Measurements from ENCODE around the gene AP1AR. TPM values are rescaled to one million over a fixed set of nuclear protein-coding genes. Genes with fewer than 3 reads are reported as not detected.

AP1AR gene
- total RNA-seq, 4 donors from 2014 or later, result 11.7 to 28.7 (median 14.4) TPM

DNA sequence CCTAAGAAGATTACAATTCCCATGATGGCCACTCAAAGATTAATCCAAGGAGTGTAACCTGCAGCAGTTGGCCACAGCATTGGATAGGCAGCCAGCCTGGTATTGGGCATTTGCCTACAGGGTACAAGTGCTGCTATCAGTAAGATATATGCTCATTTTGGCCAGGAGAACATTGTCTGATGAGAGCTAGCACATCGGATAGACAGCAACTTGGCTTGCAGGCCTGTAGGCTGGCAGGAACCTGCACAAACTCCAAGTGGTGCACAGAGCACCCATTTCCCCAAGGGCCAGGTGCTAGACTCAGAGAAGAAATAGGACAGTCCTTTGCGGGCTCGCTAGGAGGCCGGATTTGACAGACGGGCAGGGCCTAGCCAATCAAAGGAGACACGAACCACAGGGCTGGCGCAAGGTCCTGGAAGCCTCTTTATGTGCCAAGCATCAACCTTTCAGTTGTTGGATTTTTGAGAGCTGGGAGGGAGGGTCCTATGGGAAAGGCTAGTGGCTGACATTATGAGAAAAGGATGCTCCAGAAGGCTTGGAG lies 11.7 kb upstream of the AP1AR start:
- Histone ChIP-seq H3K9me3 (no peaks in the 10 kb centered on the region), H3K4me1 (no peaks in the 10 kb centered on the region), H3K4me3 (no peak overlapping the region), H3K27me3 (peaks cover 0 to 11% (median 2%) of the 10 kb centered on the region in 4 donors), H3K36me3 (no peaks in the 10 kb centered on the region), H3K27ac (replicated peaks in 1 of 4) (no peak overlapping the region)
- DNase-seq (ENCODE audit: extremely low spot score), result no peak
- 93% methylated on average over 7 of the region's 7 CpGs for WGBS
- no peak for TF ChIP-seq POLR2A (IDR thresholded peaks at IDR 0.05; ENCODE audit: low read depth)
- no peak for TF ChIP-seq POLR2AphosphoS5 (IDR thresholded peaks at IDR 0.05)
- TF ChIP-seq, protein P1, sequence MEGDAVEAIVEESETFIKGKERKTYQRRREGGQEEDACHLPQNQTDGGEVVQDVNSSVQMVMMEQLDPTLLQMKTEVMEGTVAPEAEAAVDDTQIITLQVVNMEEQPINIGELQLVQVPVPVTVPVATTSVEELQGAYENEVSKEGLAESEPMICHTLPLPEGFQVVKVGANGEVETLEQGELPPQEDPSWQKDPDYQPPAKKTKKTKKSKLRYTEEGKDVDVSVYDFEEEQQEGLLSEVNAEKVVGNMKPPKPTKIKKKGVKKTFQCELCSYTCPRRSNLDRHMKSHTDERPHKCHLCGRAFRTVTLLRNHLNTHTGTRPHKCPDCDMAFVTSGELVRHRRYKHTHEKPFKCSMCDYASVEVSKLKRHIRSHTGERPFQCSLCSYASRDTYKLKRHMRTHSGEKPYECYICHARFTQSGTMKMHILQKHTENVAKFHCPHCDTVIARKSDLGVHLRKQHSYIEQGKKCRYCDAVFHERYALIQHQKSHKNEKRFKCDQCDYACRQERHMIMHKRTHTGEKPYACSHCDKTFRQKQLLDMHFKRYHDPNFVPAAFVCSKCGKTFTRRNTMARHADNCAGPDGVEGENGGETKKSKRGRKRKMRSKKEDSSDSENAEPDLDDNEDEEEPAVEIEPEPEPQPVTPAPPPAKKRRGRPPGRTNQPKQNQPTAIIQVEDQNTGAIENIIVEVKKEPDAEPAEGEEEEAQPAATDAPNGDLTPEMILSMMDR (IDR thresholded peaks at IDR 0.05), result no peak
- no peak for TF ChIP-seq EP300 (IDR thresholded peaks at IDR 0.05)
- intact Hi-C loops (cut with DNase I), result no loop called here

DNA sequence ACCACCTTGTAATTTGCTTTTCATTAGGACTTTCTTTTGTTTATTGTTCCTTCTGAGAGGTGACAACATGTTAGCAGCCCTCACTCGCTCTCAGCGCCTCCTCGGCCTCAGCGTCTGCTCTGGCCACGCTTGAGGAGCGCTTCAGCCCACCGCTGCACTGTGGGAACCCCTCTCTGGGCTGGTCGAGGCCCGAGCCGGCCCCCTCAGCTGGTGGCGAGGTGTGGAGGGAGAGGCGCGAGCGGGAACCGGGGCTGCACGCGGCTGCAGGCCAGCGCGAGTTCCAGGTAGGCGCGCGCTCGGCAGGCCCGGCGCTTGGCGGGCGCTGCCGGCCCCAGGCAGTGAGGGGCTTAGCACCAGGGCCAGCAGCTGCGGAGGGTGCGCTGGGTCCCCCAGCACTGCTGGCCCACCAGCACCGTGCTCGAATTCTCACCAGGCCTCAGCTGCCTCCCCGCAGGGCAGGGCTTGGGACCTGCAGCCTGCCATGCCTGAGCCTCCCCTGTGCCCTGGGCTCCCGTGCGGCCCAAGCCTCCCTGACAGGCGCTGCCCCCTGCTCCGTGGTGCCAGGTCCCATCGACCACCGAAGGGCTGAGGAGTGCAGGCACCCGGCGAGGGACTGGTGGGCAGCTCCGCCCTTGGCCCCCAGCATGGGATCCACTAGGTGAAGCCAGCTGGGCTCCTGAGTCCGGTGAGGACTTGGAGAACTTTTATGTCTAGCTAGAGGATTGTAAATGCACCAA lies 9.2 kb upstream of the AP1AR start:
- TF ChIP-seq, protein P1 (IDR thresholded peaks at IDR 0.05), result no peak
- TF ChIP-seq POLR2AphosphoS5 (IDR thresholded peaks at IDR 0.05) (no peak), EP300 (IDR thresholded peaks at IDR 0.05) (no peak), POLR2A (IDR thresholded peaks at IDR 0.05; ENCODE audit: low read depth) (no peak)
- intact Hi-C loops (cut with DNase I), result no loop called here
- Histone ChIP-seq H3K9me3 (no peaks in the 10 kb centered on the region), H3K27me3 (peaks cover 0 to 11% (median 3%) of the 10 kb centered on the region in 4 donors), H3K4me1 (no peaks in the 10 kb centered on the region), H3K27ac (replicated peaks in 1 of 4) (no peak overlapping the region), H3K4me3 (no peak overlapping the region), H3K36me3 (no peaks in the 10 kb centered on the region)
- 96% methylated on average over 10 of the region's 43 CpGs for WGBS
- DNase-seq (ENCODE audit: extremely low spot score), result no peak

DNA sequence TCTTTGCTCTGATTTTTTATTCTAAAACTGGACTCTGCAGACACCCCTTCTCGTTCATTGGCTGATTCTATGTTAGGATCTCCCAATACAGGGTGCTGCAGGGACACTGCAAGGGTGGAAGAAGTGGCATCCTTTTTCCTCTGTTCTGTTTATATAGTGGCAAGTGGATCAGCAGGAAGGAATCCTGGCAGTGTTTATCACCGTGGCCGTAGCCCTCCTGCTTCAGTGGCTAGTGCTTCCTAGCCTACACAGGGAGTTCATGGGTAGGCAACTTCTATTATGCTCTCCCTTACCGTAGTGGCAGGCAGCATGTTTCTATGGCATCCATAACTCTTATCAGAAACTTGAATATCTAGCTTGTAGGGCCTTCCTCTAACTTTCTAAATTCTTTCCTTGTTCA lies 6.4 kb upstream of the AP1AR start:
- intact Hi-C loops (cut with DNase I), result no loop called here
- H3K27me3 ChIP-seq, result peaks cover 0 to 11% (median 3%) of the 10 kb centered on the region in 4 donors
- H3K9me3 ChIP-seq, result no peaks in the 10 kb centered on the region
- TF ChIP-seq, protein P1 (IDR thresholded peaks at IDR 0.05), result no peak
- TF ChIP-seq POLR2AphosphoS5 (IDR thresholded peaks at IDR 0.05), result no peak
- TF ChIP-seq POLR2A (IDR thresholded peaks at IDR 0.05; ENCODE audit: low read depth), result no peak
- no peak for TF ChIP-seq EP300 (IDR thresholded peaks at IDR 0.05)
- H3K4me1 ChIP-seq, result peaks cover under 1 to 2% (median 1%) of the 10 kb centered on the region in 4 donors
- no peak for DNase-seq (ENCODE audit: extremely low spot score)
- no peak overlapping the region for H3K4me3 ChIP-seq
- H3K27ac ChIP-seq (replicated peaks in 1 of 4), result no peak overlapping the region
- 58% methylated on average over 4 of the region's 4 CpGs for WGBS
- no peaks in the 10 kb centered on the region for H3K36me3 ChIP-seq

DNA sequence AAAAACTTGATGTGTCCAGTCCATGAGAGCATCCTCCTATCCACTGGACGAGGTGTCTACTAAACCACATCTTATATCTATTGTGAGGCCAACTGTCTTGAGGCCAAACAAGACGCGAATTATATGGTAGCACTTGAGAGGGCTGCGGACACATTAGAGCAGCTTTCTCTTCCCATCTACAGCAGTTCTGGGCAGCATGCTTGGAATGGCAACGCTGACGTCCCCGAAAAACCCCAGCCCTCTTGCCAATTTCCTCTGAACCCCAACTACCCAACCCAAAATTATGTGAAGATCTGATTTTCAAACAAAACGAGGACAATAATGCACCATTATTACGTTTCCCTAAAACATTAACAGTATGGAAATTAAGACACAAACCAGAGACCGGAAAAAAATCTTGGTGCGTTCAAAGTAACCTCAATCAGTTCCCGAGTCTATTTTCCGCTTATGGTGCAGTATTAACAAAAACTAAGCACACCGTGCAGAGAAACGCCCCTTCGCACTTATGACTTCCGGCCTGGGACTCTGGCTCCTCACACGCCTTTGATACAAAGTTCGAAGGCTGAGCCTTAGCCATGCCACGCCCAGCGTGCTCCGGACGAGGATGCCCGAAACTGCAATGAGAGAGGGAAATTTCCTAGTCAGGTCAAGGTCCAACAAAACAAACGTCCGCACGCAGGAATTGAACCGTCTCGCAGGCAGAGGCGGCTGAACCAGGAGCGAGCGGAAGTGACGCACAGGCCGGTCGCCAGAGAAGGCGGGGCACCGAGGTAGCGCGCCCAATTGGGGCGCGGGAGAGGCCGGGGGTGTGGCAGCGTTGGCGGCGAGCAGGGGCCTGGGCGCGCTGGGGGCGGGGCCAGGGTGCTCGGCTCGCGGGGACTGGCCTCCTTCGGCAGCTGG lies 458 bp upstream of the AP1AR start:
- DNase-seq (ENCODE audit: extremely low spot score), result peak; percentile 99
- intact Hi-C loops (cut with DNase I), result no loop called here
- Histone ChIP-seq H3K27me3 (no peaks in the 10 kb centered on the region), H3K9me3 (no peaks in the 10 kb centered on the region), H3K27ac (replicated peaks in 1 of 4) (peak overlapping the region; percentile 89 to 99 (median 98)), H3K4me1 (peaks cover 7 to 30% (median 24%) of the 10 kb centered on the region in 4 donors), H3K4me3 (peak overlapping the region; percentile 84 to 99 (median 96)), H3K36me3 (no peaks in the 10 kb centered on the region)
- WGBS, result 2% methylated on average over 18 of the region's 52 CpGs
- TF ChIP-seq POLR2A (IDR thresholded peaks at IDR 0.05; ENCODE audit: low read depth), result no peak
- no peak for TF ChIP-seq EP300 (IDR thresholded peaks at IDR 0.05)
- TF ChIP-seq POLR2AphosphoS5 (IDR thresholded peaks at IDR 0.05), result peak in 1 of 2 donors; percentile 82
- TF ChIP-seq, protein P1 (IDR thresholded peaks at IDR 0.05), result no peak

Measured in esophagus muscularis mucosa (tissue), 4 donors.